ENCODE measurements around the gene LAMC2. TPM values are rescaled to one million over a fixed set of nuclear protein-coding genes. Genes with fewer than 3 reads are reported as not detected.

LAMC2 gene
- total and polyA plus RNA-seq, 10 of the 15 experiments (the other 5 are each of a cell fraction or from before 2014, with no cell fraction given), result 0.27 to 1.5 (median 0.92) TPM

GRCh38 chr1:183214021-183214970 is 28.2 kb downstream of the LAMC2 start:
- peaks cover 3% of the 10 kb centered on the region; the same call in 1 of the 2 replicates for H3K4me1 ChIP-seq (ENCODE audit: control insufficient read depth, insufficient read depth, low read length)
- H4K20me1 ChIP-seq (ENCODE audit: control insufficient read depth, insufficient read depth), result no peaks in the 10 kb centered on the region
- no peak overlapping the region for H2AFZ ChIP-seq (ENCODE audit: control insufficient read depth, low read depth, low read length)
- TF ChIP-seq NR2F1 (conservative IDR thresholded peaks at IDR 0.05), result no peak
- TF ChIP-seq SMAD5 (IDR thresholded peaks at IDR 0.05; ENCODE audit: low read depth), result no peak
- TF ChIP-seq IRF3 (IDR thresholded peaks at IDR 0.05), result no peak
- no peak for TF ChIP-seq JUND (IDR thresholded peaks at IDR 0.05; ENCODE audit: low read depth, low read length)
- no peak for TF ChIP-seq BCL11A (IDR thresholded peaks at IDR 0.05; ENCODE audit: low read depth, low read length)
- no peak for TF ChIP-seq CHD1 (IDR thresholded peaks at IDR 0.05; ENCODE audit: low read depth, low read length)
- no peak for TF ChIP-seq CUX1 (IDR thresholded peaks at IDR 0.05; ENCODE audit: insufficient replicate concordance, low read depth, low read length)
- TF ChIP-seq CHD4 (IDR thresholded peaks at IDR 0.05), result no peak
- no peak for TF ChIP-seq SP1 (IDR thresholded peaks at IDR 0.05; ENCODE audit: low read depth, low read length)
- TF ChIP-seq NR2C2 (IDR thresholded peaks at IDR 0.05; ENCODE audit: borderline replicate concordance, control insufficient read depth, insufficient read length, low read depth), result no peak
- no peak for TF ChIP-seq EGR1 (IDR thresholded peaks at IDR 0.05; ENCODE audit: borderline replicate concordance in 1 of 2, low read depth in 2 of 2, low read length in 2 of 2)
- no peak for TF ChIP-seq LARP7 (IDR thresholded peaks at IDR 0.05)
- TF ChIP-seq CREM (IDR thresholded peaks at IDR 0.05; ENCODE audit: low read depth), result no peak
- TF ChIP-seq PAX8 (IDR thresholded peaks at IDR 0.05), result no peak
- TF ChIP-seq NFYB (IDR thresholded peaks at IDR 0.05; ENCODE audit: insufficient read depth, low read depth, low read length), result no peak
- TF ChIP-seq NBN (IDR thresholded peaks at IDR 0.05), result no peak
- no peak for TF ChIP-seq SREBF2 (IDR thresholded peaks at IDR 0.05; ENCODE audit: low read length)
- TF ChIP-seq RAD51 (IDR thresholded peaks at IDR 0.05), result no peak
- ChIA-PET SMC1A (ENCODE audit: uncharacterized antibody, unreplicated experiment) (interaction anchor here (1.1 kb wide), 1 partner anchor 9 kb away, joined by 3 read pairs; no protein-coding TSS in a partner anchor), CTCF (interaction anchor here (0.6 to 1.2 kb wide), 2 partner anchors 11 to 15 kb away, joined by 3 read pairs; no protein-coding TSS in a partner anchor), RAD21 (ENCODE audit: unreplicated experiment) (interaction anchor here (0.7 kb wide), 1 partner anchor 61 kb away, joined by 3 read pairs; no protein-coding TSS in a partner anchor), POLR2A (no interaction called here)
- no peaks in the 10 kb centered on the region for H3K36me3 ChIP-seq (ENCODE audit: control insufficient read depth in 2 of 2, insufficient read depth in 2 of 2, low read length in 1 of 2)
- intact Hi-C loops (cut with micrococcal nuclease; ENCODE audit: unreplicated experiment) (loop anchor here (10.0 kb wide), 1 partner anchor 61 kb away; no protein-coding TSS in a partner anchor), in situ Hi-C loops (cut with MboI) (no loop called here)
- no peak for ATAC-seq
- H3K79me2 ChIP-seq (ENCODE audit: control insufficient read depth, insufficient read depth, low read length), result no peaks in the 10 kb centered on the region
- FAIRE-seq, result no peak
- no peak overlapping the region for H3K4me2 ChIP-seq (ENCODE audit: control insufficient read depth, insufficient read depth)
- no peak for DNase-seq (ENCODE audit: low read depth, low spot score)
- no peak overlapping the region for H3K4me3 ChIP-seq
- H3K9ac ChIP-seq (ENCODE audit: control insufficient read depth, insufficient read depth, low read length), result no peak overlapping the region
- no peak overlapping the region for H3K27ac ChIP-seq (ENCODE audit: control insufficient read depth, insufficient read depth)
- BruUV-seq (replicated peaks), result no TSS peak
- H3K9me3 ChIP-seq (replicated peaks; ENCODE audit: control insufficient read depth, insufficient read depth, low read length), result no peaks in the 10 kb centered on the region
- H3K27me3 ChIP-seq (replicated peaks in 1 of 2; ENCODE audit: control insufficient read depth in 2 of 2, insufficient read depth in 2 of 2, low read length in 1 of 2), result no peaks in the 10 kb centered on the region; a peak in 1 of 4 replicates
- 14% methylated on average over 5 of the region's 5 CpGs for WGBS (ENCODE audit: insufficient coverage, insufficient replicate concordance, low lambda C conversion rate, missing lambda C conversion rate)
